Measurements from ENCODE around the gene TPST1.

TPST1 gene

GRCh38 chr7:66239467-66239856 lies 34.3 kb downstream of the TPST1 start:
- no peak for DNase-seq

- no peak for DNase-seq
These were observed 39.9 kb downstream of the TPST1 start for GRCh38 chr7:66245008-66245407.

- no peak for DNase-seq
These were observed 41.5 kb downstream of the TPST1 start for GRCh38 chr7:66246554-66247171.

- no peak for DNase-seq
These were observed 42.4 kb downstream of the TPST1 start for GRCh38 chr7:66247380-66248078.

GRCh38 chr7:66250711-66251110 lies 45.6 kb downstream of the TPST1 start:
- peak in 1 of 3 experiments; percentile 41 for DNase-seq

- DNase-seq, result no peak
These were observed 50.5 kb downstream of the TPST1 start for GRCh38 chr7:66255534-66256100.

- DNase-seq, result no peak
These were observed 51.1 kb downstream of the TPST1 start for GRCh38 chr7:66256281-66256680.

GRCh38 chr7:66257481-66257880 lies 52.3 kb downstream of the TPST1 start:
- DNase-seq, result no peak

GRCh38 chr7:66258409-66258808 lies 53.3 kb downstream of the TPST1 start:
- DNase-seq, result no peak

- no peak for DNase-seq
These were observed 56.8 kb downstream of the TPST1 start for GRCh38 chr7:66261941-66262340.

GRCh38 chr7:66263936-66264335 lies 58.8 kb downstream of the TPST1 start:
- no peak for DNase-seq

GRCh38 chr7:66265566-66265965 lies 60.4 kb downstream of the TPST1 start:
- DNase-seq, result peak in 2 of 3 experiments; percentile 8 to 38

- DNase-seq, result no peak
These were observed 62.1 kb downstream of the TPST1 start for GRCh38 chr7:66267249-66267648.

- no peak for DNase-seq
These were observed 64.8 kb downstream of the TPST1 start for GRCh38 chr7:66269978-66270377.

- DNase-seq, result no peak
These were observed 67.2 kb downstream of the TPST1 start for GRCh38 chr7:66272321-66272720.

- no peak for DNase-seq
These were observed 71.2 kb downstream of the TPST1 start for GRCh38 chr7:66276363-66276762.

- DNase-seq, result no peak
These were observed 72.4 kb downstream of the TPST1 start for GRCh38 chr7:66277492-66277891.

GRCh38 chr7:66279912-66280311 lies 74.8 kb downstream of the TPST1 start:
- no peak for DNase-seq

- no peak for DNase-seq
These were observed 76.8 kb downstream of the TPST1 start for GRCh38 chr7:66281678-66282590.

GRCh38 chr7:66282591-66282935 lies 77.4 kb downstream of the TPST1 start:
- DNase-seq, result no peak

- no peak for DNase-seq
These were observed 78.1 kb downstream of the TPST1 start for GRCh38 chr7:66283003-66283920.

- DNase-seq, result no peak
These were observed 90.9 kb downstream of the TPST1 start for GRCh38 chr7:66296001-66296521.

All from NCI-H1417 (cell line).